Endothelial cell (in vitro differentiated cells): ENCODE data around the gene PRSS56. TPM values are rescaled to one million over a fixed set of nuclear protein-coding genes. Genes with fewer than 3 reads are reported as not detected.

Experiments used
- DNase-seq: peaks from one replicate; pipeline ENCODE4 v3.0.0; 2021; ENCODE audit warnings: low spot score
- H3K27ac Mint-ChIP-seq: one replicate; pipeline ENCODE4 v1.8.0; 2021; ENCODE audit warnings: mixed read lengths, inconsistent platforms; ENCODE audit not compliant: unreplicated experiment
- H3K27me3 Mint-ChIP-seq: one replicate; pipeline ENCODE4 v1.8.0; 2021; ENCODE audit warnings: mild to moderate bottlenecking, moderate library complexity, mixed read lengths, inconsistent platforms; ENCODE audit not compliant: unreplicated experiment
- H3K36me3 Mint-ChIP-seq: one replicate; pipeline ENCODE4 v1.8.0; 2021; ENCODE audit warnings: mild to moderate bottlenecking, low read depth, mixed read lengths, inconsistent platforms; ENCODE audit not compliant: unreplicated experiment
- H3K4me1 Mint-ChIP-seq: one replicate; pipeline ENCODE4 v1.8.0; 2021; ENCODE audit warnings: mild to moderate bottlenecking, mixed read lengths, inconsistent platforms; ENCODE audit not compliant: unreplicated experiment
- H3K4me3 Mint-ChIP-seq: one replicate; pipeline ENCODE4 v1.8.0; 2021; ENCODE audit warnings: mild to moderate bottlenecking, mixed read lengths, inconsistent platforms; ENCODE audit not compliant: unreplicated experiment
- H3K9me3 Mint-ChIP-seq: one replicate; pipeline ENCODE4 v1.8.0; 2021; ENCODE audit warnings: mixed read lengths, inconsistent platforms; ENCODE audit not compliant: unreplicated experiment
- total RNA-seq: library from RNA; stranded (reverse); fragmentation: NEBNext Ultra II Directional; extraction: Animal tissue kit (Norgen Biotek cat#: 25700); gene quantifications from one replicate; pipeline ENCODE4 v1.2.1, GENCODE V29; 2021; ENCODE audit not compliant: unreplicated experiment
- TF ChIP-seq, protein P1 (sequence below): fragments of 200-600 bp; sonication (generic); IDR thresholded peaks from one replicate; pipeline ENCODE4 v1.5.0; 2021; ENCODE audit warnings: antibody characterized with exemption; ENCODE audit not compliant: unreplicated experiment

Gene PRSS56
- total RNA-seq, 1 donor from 2014 or later = not detected

- no peak for DNase-seq
- peaks cover 9% of the 10 kb centered on the region for H3K27me3 Mint-ChIP-seq
- no peak overlapping the region for H3K4me3 Mint-ChIP-seq
- H3K4me1 Mint-ChIP-seq = peaks cover 2% of the 10 kb centered on the region
- no peaks in the 10 kb centered on the region for H3K9me3 Mint-ChIP-seq
- no peaks in the 10 kb centered on the region for H3K36me3 Mint-ChIP-seq
- no peak overlapping the region for H3K27ac Mint-ChIP-seq
- TF ChIP-seq, protein P1, sequence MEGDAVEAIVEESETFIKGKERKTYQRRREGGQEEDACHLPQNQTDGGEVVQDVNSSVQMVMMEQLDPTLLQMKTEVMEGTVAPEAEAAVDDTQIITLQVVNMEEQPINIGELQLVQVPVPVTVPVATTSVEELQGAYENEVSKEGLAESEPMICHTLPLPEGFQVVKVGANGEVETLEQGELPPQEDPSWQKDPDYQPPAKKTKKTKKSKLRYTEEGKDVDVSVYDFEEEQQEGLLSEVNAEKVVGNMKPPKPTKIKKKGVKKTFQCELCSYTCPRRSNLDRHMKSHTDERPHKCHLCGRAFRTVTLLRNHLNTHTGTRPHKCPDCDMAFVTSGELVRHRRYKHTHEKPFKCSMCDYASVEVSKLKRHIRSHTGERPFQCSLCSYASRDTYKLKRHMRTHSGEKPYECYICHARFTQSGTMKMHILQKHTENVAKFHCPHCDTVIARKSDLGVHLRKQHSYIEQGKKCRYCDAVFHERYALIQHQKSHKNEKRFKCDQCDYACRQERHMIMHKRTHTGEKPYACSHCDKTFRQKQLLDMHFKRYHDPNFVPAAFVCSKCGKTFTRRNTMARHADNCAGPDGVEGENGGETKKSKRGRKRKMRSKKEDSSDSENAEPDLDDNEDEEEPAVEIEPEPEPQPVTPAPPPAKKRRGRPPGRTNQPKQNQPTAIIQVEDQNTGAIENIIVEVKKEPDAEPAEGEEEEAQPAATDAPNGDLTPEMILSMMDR = no peak
These were observed 6.3 kb downstream of the PRSS56 start for GRCh38 chr2:232526372-232526941.

DNA sequence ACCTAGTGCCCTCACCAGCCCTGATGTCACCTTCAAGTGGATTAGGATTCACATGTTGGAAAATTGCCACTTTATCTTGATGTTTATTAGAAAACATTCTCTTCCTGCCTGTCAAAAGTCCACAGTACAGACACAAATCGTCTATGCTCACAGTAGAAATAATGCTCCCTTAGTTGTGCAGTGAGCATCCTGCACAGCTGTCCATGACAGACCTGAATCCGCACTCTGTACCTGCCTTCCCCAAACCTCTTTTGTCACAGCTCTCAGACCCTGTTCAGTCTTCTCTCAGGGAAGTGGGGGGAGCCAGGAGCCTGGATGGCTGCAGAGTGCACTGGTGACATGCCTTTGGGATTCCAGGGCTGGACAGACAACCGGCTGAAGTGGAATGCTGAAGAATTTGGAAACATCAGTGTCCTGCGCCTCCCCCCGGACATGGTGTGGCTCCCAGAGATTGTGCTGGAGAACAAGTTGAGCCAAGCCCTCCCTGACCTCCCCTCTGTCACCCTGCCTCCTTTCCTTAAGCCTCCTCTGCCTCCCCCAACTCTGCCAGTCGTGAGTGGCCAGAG, 7.8 kb downstream of the PRSS56 start:
- no peak for DNase-seq
- H3K4me3 Mint-ChIP-seq = no peak overlapping the region
- peaks cover 2% of the 10 kb centered on the region for H3K4me1 Mint-ChIP-seq
- TF ChIP-seq, protein P1 = no peak
- H3K36me3 Mint-ChIP-seq = no peaks in the 10 kb centered on the region
- H3K27ac Mint-ChIP-seq = no peak overlapping the region
- peaks cover 8% of the 10 kb centered on the region for H3K27me3 Mint-ChIP-seq
- no peaks in the 10 kb centered on the region for H3K9me3 Mint-ChIP-seq

GRCh38 chr2:232528746-232529460, 8.7 kb downstream of the PRSS56 start:
- Mint-ChIP-seq H3K36me3 (no peaks in the 10 kb centered on the region), H3K4me3 (no peak overlapping the region), H3K27ac (no peak overlapping the region), H3K4me1 (peaks cover 2% of the 10 kb centered on the region), H3K27me3 (peaks cover 8% of the 10 kb centered on the region), H3K9me3 (no peaks in the 10 kb centered on the region)
- no peak for DNase-seq
- TF ChIP-seq, protein P1 = no peak

- Mint-ChIP-seq H3K4me3 (no peak overlapping the region), H3K4me1 (no peaks in the 10 kb centered on the region), H3K27me3 (peaks cover 9% of the 10 kb centered on the region), H3K36me3 (no peaks in the 10 kb centered on the region), H3K9me3 (no peaks in the 10 kb centered on the region), H3K27ac (no peak overlapping the region)
- TF ChIP-seq, protein P1 = no peak
- no peak for DNase-seq
These were observed 9.8 kb downstream of the PRSS56 start for GRCh38 chr2:232529806-232530547.
